PFSK-1 (cell line): Measurements from ENCODE around the gene CCDC17.

Source experiments
- POLR2AphosphoS5 ChIP-seq: IDR thresholded peaks from 2 replicates; pipeline ENCODE4 v1.6.1; 2012; ENCODE audit warnings: low read depth, mild to moderate bottlenecking, control low read depth, low read length, moderate library complexity
- SIN3A ChIP-seq: IDR thresholded peaks from 2 replicates; pipeline ENCODE4 v1.6.1; 2012; ENCODE audit warnings: mild to moderate bottlenecking, low read length, moderate library complexity, borderline replicate concordance; ENCODE audit not compliant: insufficient read depth
- TAF1 ChIP-seq: IDR thresholded peaks from 2 replicates; pipeline ENCODE4 v1.6.1; 2012; ENCODE audit warnings: low read length, control low read depth, borderline replicate concordance; ENCODE audit not compliant: insufficient read depth
- TF ChIP-seq, protein P1 (sequence below), 2 experiments: IDR thresholded peaks; 2 replicates each; pipeline versions ENCODE4 v1.6.1 to v1.8.0; 2011 to 2012; ENCODE audit warnings: low read depth in 2 of 2, low read length in 2 of 2, control low read depth in 1 of 2, inconsistent platforms in 1 of 2, mild to moderate bottlenecking in 1 of 2, moderate library complexity in 1 of 2; ENCODE audit not compliant: insufficient read depth in 1 of 2

DNA sequence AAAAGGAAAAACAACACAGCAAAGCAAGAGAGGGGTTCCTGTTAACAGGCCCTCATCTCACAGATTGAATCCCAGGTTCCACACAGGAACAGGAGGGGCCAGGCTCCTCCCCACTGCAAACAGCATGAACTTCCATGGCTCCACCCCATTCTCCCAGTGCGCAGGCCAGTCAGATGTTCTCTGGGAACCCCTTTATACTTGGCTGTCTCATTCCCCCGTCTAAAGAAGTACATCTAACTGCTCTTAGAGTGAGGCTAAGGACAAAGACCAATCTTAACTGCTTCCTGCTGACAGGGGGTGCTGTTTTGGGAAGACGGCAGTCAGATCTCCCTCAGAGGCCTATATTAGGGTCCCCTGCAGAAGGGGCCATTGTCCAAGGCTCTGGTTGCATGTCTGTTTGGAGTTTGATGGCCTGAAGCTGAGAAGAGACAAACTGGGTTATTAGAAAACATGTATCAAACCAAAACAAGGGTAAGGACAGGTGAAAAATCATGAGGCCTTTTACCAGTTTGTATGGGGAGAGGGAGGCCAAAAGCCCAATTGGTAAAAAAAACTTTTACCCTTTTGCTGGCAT lies 50.5 kb downstream of the CCDC17 start:
- TF ChIP-seq POLR2AphosphoS5 = no peak
- TF ChIP-seq SIN3A = no peak
- TF ChIP-seq, protein P1, sequence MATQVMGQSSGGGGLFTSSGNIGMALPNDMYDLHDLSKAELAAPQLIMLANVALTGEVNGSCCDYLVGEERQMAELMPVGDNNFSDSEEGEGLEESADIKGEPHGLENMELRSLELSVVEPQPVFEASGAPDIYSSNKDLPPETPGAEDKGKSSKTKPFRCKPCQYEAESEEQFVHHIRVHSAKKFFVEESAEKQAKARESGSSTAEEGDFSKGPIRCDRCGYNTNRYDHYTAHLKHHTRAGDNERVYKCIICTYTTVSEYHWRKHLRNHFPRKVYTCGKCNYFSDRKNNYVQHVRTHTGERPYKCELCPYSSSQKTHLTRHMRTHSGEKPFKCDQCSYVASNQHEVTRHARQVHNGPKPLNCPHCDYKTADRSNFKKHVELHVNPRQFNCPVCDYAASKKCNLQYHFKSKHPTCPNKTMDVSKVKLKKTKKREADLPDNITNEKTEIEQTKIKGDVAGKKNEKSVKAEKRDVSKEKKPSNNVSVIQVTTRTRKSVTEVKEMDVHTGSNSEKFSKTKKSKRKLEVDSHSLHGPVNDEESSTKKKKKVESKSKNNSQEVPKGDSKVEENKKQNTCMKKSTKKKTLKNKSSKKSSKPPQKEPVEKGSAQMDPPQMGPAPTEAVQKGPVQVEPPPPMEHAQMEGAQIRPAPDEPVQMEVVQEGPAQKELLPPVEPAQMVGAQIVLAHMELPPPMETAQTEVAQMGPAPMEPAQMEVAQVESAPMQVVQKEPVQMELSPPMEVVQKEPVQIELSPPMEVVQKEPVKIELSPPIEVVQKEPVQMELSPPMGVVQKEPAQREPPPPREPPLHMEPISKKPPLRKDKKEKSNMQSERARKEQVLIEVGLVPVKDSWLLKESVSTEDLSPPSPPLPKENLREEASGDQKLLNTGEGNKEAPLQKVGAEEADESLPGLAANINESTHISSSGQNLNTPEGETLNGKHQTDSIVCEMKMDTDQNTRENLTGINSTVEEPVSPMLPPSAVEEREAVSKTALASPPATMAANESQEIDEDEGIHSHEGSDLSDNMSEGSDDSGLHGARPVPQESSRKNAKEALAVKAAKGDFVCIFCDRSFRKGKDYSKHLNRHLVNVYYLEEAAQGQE (IDR thresholded peaks at IDR 0.05; ENCODE audit: insufficient read depth in 1 of 2, low read depth in 2 of 2, low read length in 2 of 2) = no peak
- no peak for TF ChIP-seq TAF1
